Hematopoietic multipotent progenitor cell treated with erythropoietin and hydrocortisone succinate and interleukin-3 and kit ligand, for 17 days (in vitro differentiated cells): ENCODE data around the gene VARS1.
A peak's percentile ranks its signal among the peaks of the same experiment; 100 is the strongest.
"Not testable (repeated sequence)": the region's sequence is repeated elsewhere in the genome, so short reads cannot be mapped to it uniquely, and the experiment has no call there.

ENCODE experiments used
- DNase-seq: peaks from one replicate; pipeline ENCODE4 v3.0.0-alpha.2; 2015; ENCODE audit warnings: low spot score

Gene VARS1

GRCh38 chr6:31822036-31822821 is 26.7 kb upstream of the VARS1 start:
- DNase-seq: peak; percentile 97

DNA sequence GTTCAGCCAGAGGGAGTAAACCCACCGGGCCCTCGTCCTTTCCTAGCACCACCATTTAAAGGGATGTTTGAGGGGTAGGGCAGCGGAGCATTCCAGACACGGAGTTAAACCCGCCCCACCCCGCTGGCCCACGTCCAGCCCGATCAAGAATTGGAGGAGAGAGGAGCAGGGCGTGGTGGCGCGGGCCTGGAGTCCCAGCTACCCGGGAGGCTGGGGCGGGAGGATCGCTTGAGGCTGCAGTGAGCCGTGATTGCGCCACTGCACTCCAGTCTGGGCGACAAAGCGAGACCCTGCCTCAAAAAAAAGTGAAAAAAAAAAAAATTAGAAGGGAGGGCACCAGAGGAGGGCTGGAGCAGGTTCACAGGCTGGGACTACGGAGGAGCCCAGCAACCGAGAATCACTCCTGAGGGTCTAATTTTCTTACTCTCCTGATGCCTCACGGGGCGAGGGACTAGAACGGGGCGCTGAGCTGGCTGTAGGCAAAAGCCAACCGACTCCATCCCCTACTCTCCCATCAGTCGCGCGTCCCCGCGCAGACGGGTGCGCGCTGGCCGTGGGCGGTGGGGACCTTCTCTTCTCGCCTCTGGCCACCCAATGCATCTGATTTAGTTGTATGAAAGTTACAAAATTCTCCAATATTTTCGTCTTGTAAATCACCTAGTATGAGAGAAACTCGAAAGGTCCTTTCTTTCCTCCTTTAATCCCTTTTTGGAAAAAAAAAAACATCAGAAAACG is 25.9 kb upstream of the VARS1 start:
- peak; percentile 89 for DNase-seq

DNA sequence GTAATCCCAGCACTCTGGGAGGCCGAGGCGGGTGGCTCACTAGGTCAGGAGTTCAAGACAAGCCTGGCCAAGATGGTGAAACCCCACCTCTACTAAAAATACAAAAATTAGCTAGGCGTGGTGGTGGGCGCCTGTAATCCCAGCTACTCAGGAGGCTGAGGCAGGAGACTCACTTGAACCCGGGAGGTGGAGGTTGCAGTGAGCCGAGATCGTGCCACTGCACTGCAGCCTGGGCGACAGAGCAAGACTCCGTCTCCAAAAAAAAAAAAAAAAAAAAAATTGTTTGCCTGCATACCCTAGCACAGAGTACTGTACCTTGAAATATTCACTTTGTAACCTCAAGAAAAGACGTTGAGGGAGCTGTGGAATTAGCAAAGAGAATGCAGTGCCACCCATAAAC is 24.8 kb upstream of the VARS1 start:
- not testable (repeated sequence) for DNase-seq

DNA sequence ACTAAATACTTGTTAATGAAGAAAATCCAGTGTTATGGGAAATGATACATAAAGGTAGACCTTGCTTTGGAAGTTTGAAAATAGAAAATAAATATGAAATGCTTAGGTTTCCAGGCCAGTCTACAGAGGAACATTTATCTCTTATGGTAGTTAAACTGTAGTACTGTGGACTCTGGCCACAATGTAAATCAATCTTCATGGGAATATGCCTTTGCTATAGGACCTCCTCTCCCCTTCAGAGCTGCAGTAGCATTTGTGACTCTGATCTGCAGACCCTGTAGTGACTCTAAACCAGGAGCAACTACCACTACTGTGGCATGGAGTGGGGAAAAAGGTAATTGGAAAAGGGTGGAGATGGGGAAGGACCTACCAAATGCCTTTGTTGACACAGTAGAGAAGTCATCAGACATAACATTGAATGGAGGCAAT is 24.3 kb upstream of the VARS1 start:
- no peak for DNase-seq

- not testable (repeated sequence) for DNase-seq
Observed at GRCh38 chr6:31817929-31818511, 22.5 kb upstream of the VARS1 start.

DNA sequence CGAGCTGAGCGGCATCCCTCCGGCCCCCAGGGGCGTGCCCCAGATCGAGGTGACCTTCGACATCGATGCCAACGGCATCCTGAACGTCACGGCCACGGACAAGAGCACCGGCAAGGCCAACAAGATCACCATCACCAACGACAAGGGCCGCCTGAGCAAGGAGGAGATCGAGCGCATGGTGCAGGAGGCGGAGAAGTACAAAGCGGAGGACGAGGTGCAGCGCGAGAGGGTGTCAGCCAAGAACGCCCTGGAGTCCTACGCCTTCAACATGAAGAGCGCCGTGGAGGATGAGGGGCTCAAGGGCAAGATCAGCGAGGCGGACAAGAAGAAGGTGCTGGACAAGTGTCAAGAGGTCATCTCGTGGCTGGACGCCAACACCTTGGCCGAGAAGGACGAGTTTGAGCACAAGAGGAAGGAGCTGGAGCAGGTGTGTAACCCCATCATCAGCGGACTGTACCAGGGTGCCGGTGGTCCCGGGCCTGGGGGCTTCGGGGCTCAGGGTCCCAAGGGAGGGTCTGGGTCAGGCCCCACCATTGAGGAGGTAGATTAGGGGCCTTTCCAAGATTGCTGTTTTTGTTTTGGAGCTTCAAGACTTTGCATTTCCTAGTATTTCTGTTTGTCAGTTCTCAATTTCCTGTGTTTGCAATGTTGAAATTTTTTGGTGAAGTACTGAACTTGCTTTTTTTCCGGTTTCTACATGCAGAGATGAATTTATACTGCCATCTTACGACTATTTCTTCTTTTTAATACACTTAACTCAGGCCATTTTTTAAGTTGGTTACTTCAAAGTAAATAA is 21.8 kb upstream of the VARS1 start:
- DNase-seq: not testable (repeated sequence)

DNA sequence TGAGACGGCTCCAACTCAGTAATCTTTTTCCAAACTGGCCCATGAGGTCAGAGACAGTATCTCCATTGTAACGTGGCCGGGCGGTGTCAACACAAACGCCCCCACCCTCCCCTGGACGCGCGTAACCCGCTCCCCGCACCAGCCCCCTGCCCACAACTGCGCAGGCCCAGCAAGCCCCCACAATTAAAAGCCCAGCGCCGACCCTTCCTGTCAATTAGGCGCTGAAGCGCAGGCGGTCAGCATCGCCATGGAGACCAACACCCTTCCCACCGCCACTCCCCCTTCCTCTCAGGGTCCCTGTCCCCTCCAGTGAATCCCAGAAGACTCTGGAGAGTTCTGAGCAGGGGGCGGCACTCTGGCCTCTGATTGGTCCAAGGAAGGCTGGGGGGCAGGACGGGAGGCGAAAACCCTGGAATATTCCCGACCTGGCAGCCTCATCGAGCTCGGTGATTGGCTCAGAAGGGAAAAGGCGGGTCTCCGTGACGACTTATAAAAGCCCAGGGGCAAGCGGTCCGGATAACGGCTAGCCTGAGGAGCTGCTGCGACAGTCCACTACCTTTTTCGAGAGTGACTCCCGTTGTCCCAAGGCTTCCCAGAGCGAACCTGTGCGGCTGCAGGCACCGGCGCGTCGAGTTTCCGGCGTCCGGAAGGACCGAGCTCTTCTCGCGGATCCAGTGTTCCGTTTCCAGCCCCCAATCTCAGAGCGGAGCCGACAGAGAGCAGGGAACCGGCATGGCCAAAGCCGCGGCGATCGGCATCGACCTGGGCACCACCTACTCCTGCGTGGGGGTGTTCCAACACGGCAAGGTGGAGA is 19.7 kb upstream of the VARS1 start, which contains the start of the genes HSPA1A and HSPA1L:
Gene HSPA1A (plus strand): TSS at position 519 of the 814 bp plus-strand sequence. CDS start 214 bp downstream, at position 733.
Gene HSPA1L (minus strand): TSS at position 259 of the 814 bp plus-strand sequence. CDS start 3,311 bp downstream, outside the sequence.
- peak; percentile 90 for DNase-seq

DNA sequence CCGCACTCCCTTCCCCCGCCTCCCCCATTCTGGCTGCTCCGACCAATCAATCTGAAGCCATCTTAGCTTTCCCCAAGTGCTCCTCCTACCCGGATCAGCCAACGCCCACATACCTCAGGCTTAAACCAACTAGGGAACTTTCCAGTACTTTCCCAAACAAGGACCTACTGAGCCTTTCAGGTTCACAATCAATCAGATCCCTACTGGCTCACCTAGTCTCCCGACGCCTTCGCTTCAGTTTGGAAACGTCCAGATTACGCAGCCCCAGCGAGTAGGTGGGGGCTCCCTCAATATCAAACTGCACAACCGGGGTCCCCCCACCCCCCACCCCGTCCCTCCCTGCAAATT is 19.1 kb upstream of the VARS1 start:
- peak; percentile 88 for DNase-seq

- no peak for DNase-seq
Observed at GRCh38 chr6:31813465-31813849, 17.9 kb upstream of the VARS1 start.

GRCh38 chr6:31811645-31812044 is 16.1 kb upstream of the VARS1 start:
- DNase-seq: no peak

DNA sequence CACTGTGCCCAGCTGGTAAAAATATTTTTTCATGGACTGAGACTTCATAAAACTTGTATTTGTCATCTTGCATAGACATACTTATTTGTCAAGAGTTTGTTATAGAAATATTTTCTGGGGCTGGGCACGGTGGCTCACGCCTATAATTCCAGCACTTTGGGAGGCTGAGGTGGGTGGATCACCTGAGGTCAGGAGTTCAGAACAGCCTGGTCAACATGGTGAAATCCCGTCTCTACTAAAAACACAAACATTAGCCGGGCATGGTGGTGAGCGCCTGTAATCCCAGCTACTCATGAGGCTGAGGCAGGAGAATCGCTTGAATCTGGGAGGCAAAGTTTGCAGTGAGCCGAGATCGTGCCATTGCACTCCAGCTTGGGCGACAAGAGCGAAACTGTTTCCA is 13.0 kb upstream of the VARS1 start:
- not testable (repeated sequence) for DNase-seq

DNA sequence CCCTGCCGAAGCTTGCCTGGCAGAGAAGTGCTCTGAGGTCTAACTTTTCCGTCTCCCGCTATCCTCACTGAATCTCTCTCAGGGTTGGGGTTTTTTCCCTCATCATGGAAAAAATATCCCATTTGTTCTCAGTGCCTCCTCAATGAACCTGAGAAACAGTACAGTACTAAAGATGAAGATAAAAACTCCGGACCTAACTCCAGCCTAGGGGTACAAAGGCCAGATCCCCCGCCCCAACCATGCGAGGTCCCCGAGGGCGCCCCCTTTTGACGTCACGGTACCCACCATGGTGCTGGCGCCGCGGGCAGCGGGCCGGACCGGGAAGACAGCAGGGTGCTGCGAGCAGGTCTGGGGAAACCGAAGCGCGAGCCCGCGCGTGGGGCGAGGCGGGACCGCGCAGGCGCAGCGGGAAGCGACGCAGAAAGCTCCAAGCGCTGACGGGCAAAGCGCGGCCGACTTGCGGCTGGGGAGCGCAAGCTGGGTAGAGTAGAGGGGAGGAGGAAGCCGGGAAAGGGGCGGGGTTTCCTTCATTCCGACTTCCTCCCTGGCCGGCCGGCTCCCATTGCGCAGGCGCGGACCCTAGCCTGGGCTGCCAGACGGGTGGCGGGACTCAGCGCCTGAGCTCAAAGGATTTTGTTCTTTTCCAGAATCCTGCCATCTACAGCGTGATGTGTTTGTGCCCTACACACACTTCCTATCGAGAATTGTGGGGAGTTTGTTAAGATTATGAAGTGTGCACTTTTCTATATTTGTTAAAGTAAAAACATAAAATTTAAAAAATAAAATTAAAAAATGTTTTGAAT is 11.1 kb upstream of the VARS1 start, which contains the start of gene LSM2:
Gene LSM2 (minus strand): TSS at position 497 of the 803 bp plus-strand sequence. CDS start 209 bp downstream, at position 288.
- peak; percentile 98 for DNase-seq

DNA sequence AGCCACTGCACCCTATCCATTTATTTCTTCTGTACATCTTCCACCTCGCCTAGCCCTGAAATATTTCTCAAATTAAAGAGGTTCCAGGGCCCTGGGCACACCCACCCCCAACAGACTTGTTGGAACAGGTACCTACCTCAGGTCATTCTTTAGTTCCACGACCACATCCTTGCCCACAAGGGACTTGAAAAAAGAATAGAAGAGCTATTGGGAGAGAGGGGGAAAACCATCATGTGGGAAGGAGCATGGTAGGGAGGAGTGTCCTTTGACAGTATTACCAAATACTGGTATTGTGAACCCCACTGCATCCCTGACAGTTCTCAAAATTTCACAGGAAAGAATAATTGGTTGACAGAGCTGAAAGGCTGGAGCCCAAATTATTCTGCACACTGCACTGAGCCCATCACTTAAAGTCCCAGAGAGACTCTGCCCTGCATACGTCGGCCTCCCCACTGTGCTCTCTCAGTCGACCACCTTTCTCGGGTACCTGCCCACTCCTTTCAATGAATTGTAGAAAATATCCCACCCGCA is 10.5 kb upstream of the VARS1 start:
- no peak for DNase-seq

- DNase-seq: not testable (repeated sequence)
Observed at GRCh38 chr6:31801031-31801927, 5.7 kb upstream of the VARS1 start.

- no peak for DNase-seq
Observed at GRCh38 chr6:31799781-31800180, 4.2 kb upstream of the VARS1 start.

- DNase-seq: no peak
Observed at GRCh38 chr6:31797588-31797987, 2.0 kb upstream of the VARS1 start.

DNA sequence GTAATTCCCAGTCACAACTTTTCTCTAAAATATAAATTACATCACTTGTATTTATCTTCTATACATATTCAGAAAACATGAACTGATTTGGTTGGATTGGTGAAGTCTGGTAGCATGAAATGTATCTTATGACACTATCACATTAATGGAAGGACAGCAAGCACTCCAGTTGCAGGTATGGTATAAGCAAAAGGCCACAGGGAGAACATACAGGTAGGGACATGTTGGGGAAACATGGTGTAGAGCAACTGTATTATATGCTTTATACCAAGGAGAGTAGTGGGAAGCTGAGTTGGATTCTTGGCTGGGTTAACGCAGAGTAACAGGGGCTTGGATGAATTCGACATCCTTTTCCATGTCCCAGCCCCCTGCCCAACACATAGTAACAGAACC is 1.4 kb upstream of the VARS1 start:
- no peak for DNase-seq

DNA sequence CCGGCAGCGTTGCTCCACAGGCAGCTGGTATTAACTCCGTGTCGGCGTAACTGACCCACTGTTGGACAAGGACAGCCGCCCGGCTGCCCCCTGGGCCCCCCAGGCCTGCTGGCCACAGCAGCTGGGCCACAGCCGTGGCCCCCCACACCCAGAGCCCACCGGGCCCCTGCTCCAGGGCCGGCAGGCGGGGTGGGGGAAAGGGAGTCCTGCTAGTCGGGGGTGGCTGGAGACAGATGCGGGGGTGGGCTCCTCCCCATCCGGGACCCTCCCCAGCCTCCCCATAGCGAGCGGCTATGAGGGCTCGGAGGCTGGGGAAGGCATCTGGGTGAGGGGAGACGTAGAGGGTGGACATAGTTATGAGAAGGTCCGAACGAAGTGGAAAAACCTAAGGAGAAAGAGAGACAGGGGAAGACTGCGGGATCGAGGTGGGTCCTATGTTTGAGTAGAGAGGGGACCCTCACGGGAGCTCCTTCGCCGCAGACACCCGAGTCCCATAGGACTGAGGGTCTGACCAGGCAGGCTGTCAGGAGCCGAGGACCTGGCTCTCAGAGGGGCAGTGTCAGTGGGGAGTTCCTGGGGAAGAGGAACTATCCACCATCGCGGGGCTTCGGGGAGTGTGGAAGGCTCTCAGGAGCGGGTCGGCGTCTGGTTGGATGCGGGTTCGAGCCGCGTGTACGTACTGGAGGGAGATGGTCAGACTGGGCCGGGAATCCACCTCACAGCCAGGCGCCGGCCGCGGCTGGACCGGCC is 511 bp downstream of the VARS1 start:
- DNase-seq: no peak
